Measurements from ENCODE around the gene ADAMTS16.

- TF ChIP-seq, protein P1, sequence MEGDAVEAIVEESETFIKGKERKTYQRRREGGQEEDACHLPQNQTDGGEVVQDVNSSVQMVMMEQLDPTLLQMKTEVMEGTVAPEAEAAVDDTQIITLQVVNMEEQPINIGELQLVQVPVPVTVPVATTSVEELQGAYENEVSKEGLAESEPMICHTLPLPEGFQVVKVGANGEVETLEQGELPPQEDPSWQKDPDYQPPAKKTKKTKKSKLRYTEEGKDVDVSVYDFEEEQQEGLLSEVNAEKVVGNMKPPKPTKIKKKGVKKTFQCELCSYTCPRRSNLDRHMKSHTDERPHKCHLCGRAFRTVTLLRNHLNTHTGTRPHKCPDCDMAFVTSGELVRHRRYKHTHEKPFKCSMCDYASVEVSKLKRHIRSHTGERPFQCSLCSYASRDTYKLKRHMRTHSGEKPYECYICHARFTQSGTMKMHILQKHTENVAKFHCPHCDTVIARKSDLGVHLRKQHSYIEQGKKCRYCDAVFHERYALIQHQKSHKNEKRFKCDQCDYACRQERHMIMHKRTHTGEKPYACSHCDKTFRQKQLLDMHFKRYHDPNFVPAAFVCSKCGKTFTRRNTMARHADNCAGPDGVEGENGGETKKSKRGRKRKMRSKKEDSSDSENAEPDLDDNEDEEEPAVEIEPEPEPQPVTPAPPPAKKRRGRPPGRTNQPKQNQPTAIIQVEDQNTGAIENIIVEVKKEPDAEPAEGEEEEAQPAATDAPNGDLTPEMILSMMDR (IDR thresholded peaks at IDR 0.05), result no peak
- no peak for TF ChIP-seq POLR2AphosphoS5 (IDR thresholded peaks at IDR 0.05)
Measured at GRCh38 chr5:5306696-5307095, 166.6 kb downstream of the ADAMTS16 start.
